ENCODE data around the gene PRKACA. TPM values are rescaled to one million over a fixed set of nuclear protein-coding genes. Genes with fewer than 3 reads are reported as not detected.
A peak's percentile ranks its signal among the peaks of the same experiment; 100 is the strongest.
"Not testable (repeated sequence)": the region's sequence is repeated elsewhere in the genome, so short reads cannot be mapped to it uniquely, and the experiment has no call there.

Gene PRKACA
- total and polyA plus RNA-seq, 8 donors: 25.3 to 42.9 (median 30.3) TPM

- 83 to 90% methylated on average over 6 of the region's 6 CpGs for WGBS, 2 donors
- Histone ChIP-seq H3K27ac (no peak overlapping the region), H3K36me3 (peaks cover 0 to 6% (median 0%) of the 10 kb centered on the region in 3 donors), H3K4me1 (no peaks in the 10 kb centered on the region), H3K9me3 (no peaks in the 10 kb centered on the region), H3K27me3 (no peaks in the 10 kb centered on the region), H3K4me3 (no peak overlapping the region)
- no peak for DNase-seq
- no peak for ATAC-seq
- no peak for FAIRE-seq
- intact Hi-C loops (cut with DNase I): no loop called here
- TF ChIP-seq, protein P1, sequence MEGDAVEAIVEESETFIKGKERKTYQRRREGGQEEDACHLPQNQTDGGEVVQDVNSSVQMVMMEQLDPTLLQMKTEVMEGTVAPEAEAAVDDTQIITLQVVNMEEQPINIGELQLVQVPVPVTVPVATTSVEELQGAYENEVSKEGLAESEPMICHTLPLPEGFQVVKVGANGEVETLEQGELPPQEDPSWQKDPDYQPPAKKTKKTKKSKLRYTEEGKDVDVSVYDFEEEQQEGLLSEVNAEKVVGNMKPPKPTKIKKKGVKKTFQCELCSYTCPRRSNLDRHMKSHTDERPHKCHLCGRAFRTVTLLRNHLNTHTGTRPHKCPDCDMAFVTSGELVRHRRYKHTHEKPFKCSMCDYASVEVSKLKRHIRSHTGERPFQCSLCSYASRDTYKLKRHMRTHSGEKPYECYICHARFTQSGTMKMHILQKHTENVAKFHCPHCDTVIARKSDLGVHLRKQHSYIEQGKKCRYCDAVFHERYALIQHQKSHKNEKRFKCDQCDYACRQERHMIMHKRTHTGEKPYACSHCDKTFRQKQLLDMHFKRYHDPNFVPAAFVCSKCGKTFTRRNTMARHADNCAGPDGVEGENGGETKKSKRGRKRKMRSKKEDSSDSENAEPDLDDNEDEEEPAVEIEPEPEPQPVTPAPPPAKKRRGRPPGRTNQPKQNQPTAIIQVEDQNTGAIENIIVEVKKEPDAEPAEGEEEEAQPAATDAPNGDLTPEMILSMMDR (IDR thresholded peaks at IDR 0.05): no peak
These were observed 65.1 kb downstream of the PRKACA start for GRCh38 chr19:14052470-14052869.

DNA sequence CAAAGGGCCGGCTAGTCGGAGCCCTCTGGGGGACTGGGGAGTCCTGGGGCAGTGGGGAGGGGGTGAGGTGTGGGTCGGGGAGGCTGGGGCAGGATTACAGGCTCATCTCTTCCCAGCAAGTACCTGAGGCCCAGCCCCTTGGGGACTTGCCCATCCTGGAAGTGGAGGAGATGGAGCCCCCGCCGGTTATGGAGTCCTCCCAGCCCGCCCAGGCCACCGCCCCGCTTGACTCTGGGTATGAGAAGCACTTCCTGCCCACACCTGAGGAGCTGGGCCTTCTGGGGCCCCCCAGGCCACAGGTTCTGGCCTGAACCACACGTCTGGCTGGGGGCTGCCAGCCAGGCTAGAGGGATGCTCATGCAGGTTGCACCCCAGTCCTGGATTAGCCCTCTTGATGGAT, 65.6 kb downstream of the PRKACA start:
- no peak overlapping the region for H3K4me3 ChIP-seq
- H3K4me1 ChIP-seq: no peaks in the 10 kb centered on the region
- no peaks in the 10 kb centered on the region for H3K27me3 ChIP-seq
- no peak overlapping the region for H3K27ac ChIP-seq
- 76 to 80% methylated on average over 9 of the region's 9 CpGs for WGBS, 2 donors
- TF ChIP-seq, protein P1 (IDR thresholded peaks at IDR 0.05): no peak
- DNase-seq (no peak), ATAC-seq (peak in 1 of 4 donors; percentile 9), FAIRE-seq (no peak)
- no peaks in the 10 kb centered on the region for H3K9me3 ChIP-seq
- peaks cover 0 to 6% (median 0%) of the 10 kb centered on the region in 3 donors for H3K36me3 ChIP-seq
- intact Hi-C loops (cut with DNase I): no loop called here

DNA sequence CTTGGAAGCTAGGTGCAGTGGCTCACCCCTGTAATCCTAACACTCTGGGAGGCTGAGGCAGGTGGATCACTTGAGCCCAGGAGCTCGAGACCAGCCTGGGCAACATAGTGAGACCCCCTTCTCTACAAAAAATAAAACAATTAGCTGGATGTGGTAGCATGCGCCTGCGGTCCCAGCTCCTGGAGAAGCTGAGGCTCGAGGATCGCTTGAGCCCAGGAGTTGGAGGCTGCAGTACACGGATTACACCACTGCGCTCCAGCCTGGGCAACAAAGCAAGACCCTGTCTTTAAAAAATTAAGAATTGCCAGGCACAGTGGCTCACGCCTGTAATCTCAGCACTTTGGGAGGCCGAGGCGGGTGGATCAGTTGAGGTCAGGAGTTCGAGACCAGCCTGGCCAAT, 66.6 kb downstream of the PRKACA start:
- FAIRE-seq; intact Hi-C loops (cut with DNase I); H3K4me3 ChIP-seq; ATAC-seq; DNase-seq; H3K36me3 ChIP-seq; H3K4me1 ChIP-seq; H3K27me3 ChIP-seq; H3K9me3 ChIP-seq; H3K27ac ChIP-seq: not testable (repeated sequence)
- WGBS, 2 donors: 94 to 96% methylated on average over 11 of the region's 11 CpGs

DNA sequence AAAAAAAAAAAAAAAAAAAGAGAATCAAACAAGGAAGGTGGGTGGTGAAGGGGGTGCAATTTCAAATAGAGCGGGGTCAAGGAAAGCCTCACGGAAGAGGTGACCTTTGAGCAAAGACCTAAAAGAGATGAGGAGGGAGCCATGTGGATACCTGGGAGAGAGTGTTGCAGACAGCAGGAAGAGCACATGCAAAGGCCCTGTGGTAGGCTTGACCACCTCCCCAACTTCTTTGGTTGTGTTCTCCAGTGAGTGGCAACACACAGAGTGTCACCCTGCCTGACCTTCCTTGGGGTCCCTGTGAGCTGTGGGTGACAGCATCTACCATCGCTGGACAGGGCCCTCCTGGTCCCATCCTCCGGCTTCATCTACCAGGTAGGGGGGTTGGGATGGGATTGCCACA, 67.0 kb downstream of the PRKACA start:
- H3K9me3 ChIP-seq: no peaks in the 10 kb centered on the region
- DNase-seq (no peak), ATAC-seq (no peak), FAIRE-seq (no peak)
- H3K27me3 ChIP-seq: no peaks in the 10 kb centered on the region
- no peak overlapping the region for H3K27ac ChIP-seq
- H3K4me3 ChIP-seq: no peak overlapping the region
- TF ChIP-seq, protein P1 (IDR thresholded peaks at IDR 0.05): no peak
- H3K4me1 ChIP-seq: no peaks in the 10 kb centered on the region
- intact Hi-C loops (cut with DNase I): no loop called here
- 94 to 98% methylated on average over 4 of the region's 4 CpGs for WGBS, 2 donors
- H3K36me3 ChIP-seq: peaks cover 0 to 6% (median 0%) of the 10 kb centered on the region in 3 donors

DNA sequence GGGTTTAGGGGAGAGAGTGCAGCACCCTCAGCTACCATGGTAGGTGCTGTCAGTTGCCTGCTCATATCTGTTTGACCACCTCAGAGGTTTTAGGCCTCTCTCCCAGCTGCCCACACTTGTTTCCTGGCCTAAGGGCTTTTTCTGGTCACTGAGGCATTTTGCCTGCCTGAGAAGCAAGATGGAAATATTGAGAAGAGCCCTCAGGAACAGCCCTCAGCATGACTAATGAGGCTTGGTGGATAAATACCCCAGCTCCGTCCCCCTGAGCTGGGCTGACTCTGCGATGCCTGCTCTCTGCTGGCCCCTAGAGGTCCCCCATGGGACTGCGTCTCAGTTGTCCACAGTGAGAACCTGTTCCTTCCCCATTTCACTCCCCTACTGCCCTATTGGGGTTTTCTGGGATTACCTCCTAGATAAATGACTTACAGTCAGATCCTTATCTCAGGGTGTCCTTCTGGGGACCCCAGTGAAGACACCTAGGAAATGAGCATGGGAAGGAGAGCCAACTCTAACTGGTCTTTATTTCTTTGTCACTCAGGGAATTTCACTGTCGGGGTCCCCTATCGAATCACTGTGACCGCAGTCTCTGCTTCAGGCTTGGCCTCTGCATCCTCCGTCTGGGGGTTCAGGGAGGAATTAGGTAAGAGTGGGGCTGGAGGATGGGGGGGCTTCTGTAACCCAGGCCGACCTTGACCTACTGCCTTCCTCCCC, 69.0 kb downstream of the PRKACA start:
- H3K27ac ChIP-seq: no peak overlapping the region
- H3K36me3 ChIP-seq: no peaks in the 10 kb centered on the region
- FAIRE-seq (no peak), ATAC-seq (peak in 3 of 4 donors; percentile 77 to 91 (median 82)), DNase-seq (peak in 3 of 6 donors; percentile 49 to 76 (median 52))
- H3K27me3 ChIP-seq: no peaks in the 10 kb centered on the region
- TF ChIP-seq, protein P1 (IDR thresholded peaks at IDR 0.05): peak; percentile 60 to 67 (median 64)
- no peaks in the 10 kb centered on the region for H3K4me1 ChIP-seq
- intact Hi-C loops (cut with DNase I): no loop called here
- H3K4me3 ChIP-seq: no peak overlapping the region
- no peaks in the 10 kb centered on the region for H3K9me3 ChIP-seq
- 73 to 76% methylated on average over 8 of the region's 8 CpGs for WGBS, 2 donors

DNA sequence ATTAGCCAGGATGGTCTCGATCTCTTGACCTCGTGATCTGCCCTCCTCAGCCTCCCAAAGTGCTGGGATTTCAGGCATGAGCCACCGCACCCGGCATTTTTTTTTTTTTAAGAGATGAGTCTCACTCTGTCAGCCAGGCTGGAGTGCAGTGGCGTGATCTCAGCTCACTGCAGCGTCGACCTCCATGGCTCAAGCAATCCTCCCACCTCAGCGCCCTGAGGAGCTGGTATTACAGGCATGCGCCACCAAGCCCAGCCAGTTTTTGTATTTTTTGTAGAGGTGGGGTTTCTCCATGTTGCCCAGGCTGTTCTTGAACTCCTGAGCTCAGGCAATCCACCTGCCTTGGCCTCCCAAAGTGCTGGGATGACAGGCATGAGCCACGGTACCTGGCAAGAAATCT, 69.7 kb downstream of the PRKACA start:
- H3K4me1 ChIP-seq; ATAC-seq; intact Hi-C loops (cut with DNase I); H3K36me3 ChIP-seq; H3K9me3 ChIP-seq; H3K27me3 ChIP-seq; DNase-seq; H3K4me3 ChIP-seq; H3K27ac ChIP-seq; FAIRE-seq: not testable (repeated sequence)
- WGBS, 2 donors: 97 to 99% methylated on average over 10 of the region's 10 CpGs

Data from pancreas (tissue), 10 donors.